ENCODE data around the gene MYO7B. TPM values are rescaled to one million over a fixed set of nuclear protein-coding genes. Genes with fewer than 3 reads are reported as not detected.

Gene MYO7B
- total and polyA plus RNA-seq, 2 experiments from 2014 or later, result 17.6 to 20.1 TPM

DNA sequence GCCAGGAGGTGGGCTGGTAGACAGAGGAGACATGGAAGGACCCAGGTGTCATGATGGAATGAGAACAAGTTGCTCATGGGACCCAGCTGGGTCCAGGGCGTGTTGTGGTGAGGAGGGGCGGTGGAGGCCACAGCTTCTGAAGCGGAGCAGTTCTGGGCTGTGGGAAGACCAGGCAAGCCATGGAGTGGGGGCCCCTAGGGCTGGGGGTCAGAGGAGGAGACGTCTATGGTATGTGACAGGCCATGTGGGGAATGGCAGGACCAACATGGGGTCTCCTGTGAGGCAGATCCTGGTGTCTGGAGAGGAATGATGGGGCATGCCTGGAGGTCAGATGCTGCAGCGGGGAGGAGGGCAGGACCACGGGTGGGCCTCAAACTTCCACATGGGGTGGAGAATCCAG lies 16.9 kb downstream of the MYO7B start:
- H3K4me3 ChIP-seq, result no peak overlapping the region
- no peak overlapping the region for H3K4me2 ChIP-seq
- H3K4me1 ChIP-seq (ENCODE audit: insufficient read depth), result no peaks in the 10 kb centered on the region
- H3K9me3 ChIP-seq (ENCODE audit: low read depth), result no peaks in the 10 kb centered on the region
- WGBS (ENCODE audit: low lambda C conversion rate, missing lambda C conversion rate), result 93% methylated on average over 6 of the region's 6 CpGs
- no peaks in the 10 kb centered on the region for H3K27me3 ChIP-seq
- DNase-seq (ENCODE audit: low spot score), result no peak
- no peak overlapping the region for H3K27ac ChIP-seq
- TF ChIP-seq EZH2phosphoT487 (IDR thresholded peaks at IDR 0.05; ENCODE audit: low read depth, severe bottlenecking, unreplicated experiment), result no peak
- TF ChIP-seq EZH2 (IDR thresholded peaks at IDR 0.05; ENCODE audit: borderline replicate concordance), result no peak
- TF ChIP-seq CTCF (IDR thresholded peaks at IDR 0.05; ENCODE audit: poor library complexity), result no peak
- no peak overlapping the region for H2AFZ ChIP-seq
- no peaks in the 10 kb centered on the region for H4K20me1 ChIP-seq (ENCODE audit: insufficient read depth, poor library complexity, severe bottlenecking)
- no peaks in the 10 kb centered on the region for H3K36me3 ChIP-seq (replicated peaks; ENCODE audit: insufficient read depth, low read depth)
- no peaks in the 10 kb centered on the region for H3K79me2 ChIP-seq
- H3K9me2 ChIP-seq (replicated peaks; ENCODE audit: insufficient read depth), result no peaks in the 10 kb centered on the region

- no peak for DNase-seq (ENCODE audit: low spot score)
- Histone ChIP-seq H3K4me3 (no peak overlapping the region), H3K9me3 (ENCODE audit: low read depth) (no peaks in the 10 kb centered on the region), H3K27ac (no peak overlapping the region), H4K20me1 (ENCODE audit: insufficient read depth, poor library complexity, severe bottlenecking) (no peaks in the 10 kb centered on the region), H3K79me2 (no peaks in the 10 kb centered on the region), H3K27me3 (no peaks in the 10 kb centered on the region), H3K9me2 (replicated peaks; ENCODE audit: insufficient read depth) (no peaks in the 10 kb centered on the region), H2AFZ (no peak overlapping the region), H3K4me2 (no peak overlapping the region), H3K36me3 (replicated peaks; ENCODE audit: insufficient read depth, low read depth) (no peaks in the 10 kb centered on the region), H3K4me1 (ENCODE audit: insufficient read depth) (no peaks in the 10 kb centered on the region)
- 89% methylated on average over 2 of the region's 2 CpGs for WGBS (ENCODE audit: low lambda C conversion rate, missing lambda C conversion rate)
- TF ChIP-seq CTCF (IDR thresholded peaks at IDR 0.05; ENCODE audit: poor library complexity) (no peak), EZH2phosphoT487 (IDR thresholded peaks at IDR 0.05; ENCODE audit: low read depth, severe bottlenecking, unreplicated experiment) (no peak), EZH2 (IDR thresholded peaks at IDR 0.05; ENCODE audit: borderline replicate concordance) (no peak)
Measured at GRCh38 chr2:127552846-127553245, 17.4 kb downstream of the MYO7B start.

- 89% methylated on average over 8 of the region's 8 CpGs for WGBS (ENCODE audit: low lambda C conversion rate, missing lambda C conversion rate)
- Histone ChIP-seq H3K79me2 (no peaks in the 10 kb centered on the region), H3K9me2 (replicated peaks; ENCODE audit: insufficient read depth) (no peaks in the 10 kb centered on the region), H3K4me2 (no peak overlapping the region), H2AFZ (no peak overlapping the region), H3K4me1 (ENCODE audit: insufficient read depth) (no peaks in the 10 kb centered on the region), H3K27ac (no peak overlapping the region), H3K9me3 (ENCODE audit: low read depth) (no peaks in the 10 kb centered on the region), H3K27me3 (no peaks in the 10 kb centered on the region), H4K20me1 (ENCODE audit: insufficient read depth, poor library complexity, severe bottlenecking) (no peaks in the 10 kb centered on the region), H3K4me3 (no peak overlapping the region), H3K36me3 (replicated peaks; ENCODE audit: insufficient read depth, low read depth) (no peaks in the 10 kb centered on the region)
- no peak for DNase-seq (ENCODE audit: low spot score)
- TF ChIP-seq EZH2 (IDR thresholded peaks at IDR 0.05; ENCODE audit: borderline replicate concordance) (no peak), EZH2phosphoT487 (IDR thresholded peaks at IDR 0.05; ENCODE audit: low read depth, severe bottlenecking, unreplicated experiment) (no peak), CTCF (IDR thresholded peaks at IDR 0.05; ENCODE audit: poor library complexity) (no peak)
Measured at GRCh38 chr2:127558911-127559310, 23.4 kb downstream of the MYO7B start.

GRCh38 chr2:127559454-127559853 lies 24.0 kb downstream of the MYO7B start:
- Histone ChIP-seq H3K9me3 (ENCODE audit: low read depth) (no peaks in the 10 kb centered on the region), H2AFZ (no peak overlapping the region), H3K9me2 (replicated peaks; ENCODE audit: insufficient read depth) (no peaks in the 10 kb centered on the region), H4K20me1 (ENCODE audit: insufficient read depth, poor library complexity, severe bottlenecking) (no peaks in the 10 kb centered on the region), H3K79me2 (no peaks in the 10 kb centered on the region), H3K27ac (no peak overlapping the region), H3K4me2 (no peak overlapping the region), H3K4me3 (no peak overlapping the region), H3K36me3 (replicated peaks; ENCODE audit: insufficient read depth, low read depth) (no peaks in the 10 kb centered on the region), H3K27me3 (no peaks in the 10 kb centered on the region), H3K4me1 (ENCODE audit: insufficient read depth) (no peaks in the 10 kb centered on the region)
- TF ChIP-seq CTCF (IDR thresholded peaks at IDR 0.05; ENCODE audit: poor library complexity) (no peak), EZH2 (IDR thresholded peaks at IDR 0.05; ENCODE audit: borderline replicate concordance) (no peak), EZH2phosphoT487 (IDR thresholded peaks at IDR 0.05; ENCODE audit: low read depth, severe bottlenecking, unreplicated experiment) (no peak)
- WGBS (ENCODE audit: low lambda C conversion rate, missing lambda C conversion rate), result 84% methylated on average over 5 of the region's 5 CpGs
- DNase-seq (ENCODE audit: low spot score), result no peak

Measured in hepatocyte (in vitro differentiated cells).